GOT3 (cell line): ENCODE results near the gene OR52R1.
"Not testable (repeated sequence)": the region's sequence is repeated elsewhere in the genome, so short reads cannot be mapped to it uniquely, and the experiment has no call there.

Experiments used
- DNase-seq: peaks from one replicate; lab custom pipeline; 2025; ENCODE audit warnings: mixed read lengths; lab: John Stamatoyannopoulos, UW

Gene OR52R1

GRCh38 chr11:4804280-4804679, at the start of gene OR52R1:
TSS of gene OR52R1 (minus strand) at chr11:4804380. CDS start at chr11:4804380, 0 bp downstream.
- no peak for DNase-seq

GRCh38 chr11:4851033-4851432, 46.9 kb upstream of the OR52R1 start:
- no peak for DNase-seq

- DNase-seq = no peak
Measured at GRCh38 chr11:4848908-4849532, 44.8 kb upstream of the OR52R1 start, which contains the start of gene OR51S1. TSS of gene OR51S1 (minus strand) at chr11:4849208. CDS start at chr11:4849208, 0 bp downstream.

GRCh38 chr11:4839851-4840549, 35.8 kb upstream of the OR52R1 start:
- DNase-seq = no peak

GRCh38 chr11:4830909-4831308, 26.7 kb upstream of the OR52R1 start:
- DNase-seq = no peak

GRCh38 chr11:4830346-4830745, 26.2 kb upstream of the OR52R1 start:
- no peak for DNase-seq

GRCh38 chr11:4826425-4826824, 22.2 kb upstream of the OR52R1 start:
- DNase-seq = no peak

GRCh38 chr11:4825132-4825531, 21.0 kb upstream of the OR52R1 start:
- no peak for DNase-seq

GRCh38 chr11:4821021-4821420, 16.8 kb upstream of the OR52R1 start, which contains the start of gene OR51F2:
TSS of gene OR51F2 (plus strand) at chr11:4821321. CDS start at chr11:4821422, 101 bp downstream.
- DNase-seq = no peak

GRCh38 chr11:4809246-4809645, 5.1 kb upstream of the OR52R1 start:
- no peak for DNase-seq

GRCh38 chr11:4808476-4808875, 4.3 kb upstream of the OR52R1 start:
- no peak for DNase-seq

- not testable (repeated sequence) for DNase-seq
Measured at GRCh38 chr11:4801316-4801715, 2.9 kb downstream of the OR52R1 start.

GRCh38 chr11:4798427-4799183, 5.6 kb downstream of the OR52R1 start:
- no peak for DNase-seq

GRCh38 chr11:4797206-4797605, 7.0 kb downstream of the OR52R1 start:
- DNase-seq = no peak

GRCh38 chr11:4782454-4782853, 21.7 kb downstream of the OR52R1 start:
- no peak for DNase-seq

GRCh38 chr11:4769838-4770237, 34.3 kb downstream of the OR52R1 start, which contains the start of gene OR51F1:
TSS of gene OR51F1 (minus strand) at chr11:4769938. CDS start at chr11:4769938, 0 bp downstream.
- no peak for DNase-seq

- DNase-seq = no peak
Measured at GRCh38 chr11:4768094-4768493, 36.1 kb downstream of the OR52R1 start.

- DNase-seq = no peak
Measured at GRCh38 chr11:4766420-4767043, 37.6 kb downstream of the OR52R1 start.

- no peak for DNase-seq
Measured at GRCh38 chr11:4763096-4763495, 41.1 kb downstream of the OR52R1 start.
